Activated CD4-positive, alpha-beta T cell treated with anti-CD3 and anti-CD28 coated beads, Interleukin-2, amount 10 ng/mL, durations not matched to agents 7 days and 5 days (primary cell): ENCODE measurements around the gene TRUB2. TPM values are rescaled to one million over a fixed set of nuclear protein-coding genes. Genes with fewer than 3 reads are reported as not detected.
"Not testable (repeated sequence)": the region's sequence is repeated elsewhere in the genome, so short reads cannot be mapped to it uniquely, and the experiment has no call there.

Experiments
- CTCF ChIA-PET: fragments of 350-600 bp; sonication (Branson Sonifier 250); formaldehyde crosslinking; loops from one replicate; lab custom pipeline; 2021; ENCODE audit warnings: antibody characterized with exemption; lab: Charles Lee
- POLR2A ChIA-PET: fragments of 350-600 bp; sonication (Branson Sonifier 250); formaldehyde crosslinking; loops from one replicate; lab custom pipeline; 2021; ENCODE audit warnings: antibody characterized with exemption; lab: Charles Lee
- DNase-seq: peaks from one replicate; pipeline ENCODE4 v3.0.0-alpha.2; 2020
- H3K27ac Mint-ChIP-seq: one replicate; pipeline ENCODE4 v1.8.0; 2021; ENCODE audit warnings: mild to moderate bottlenecking, moderate library complexity, mixed read lengths
- H3K27me3 Mint-ChIP-seq: one replicate; pipeline ENCODE4 v1.8.0; 2021; ENCODE audit warnings: mixed read lengths
- H3K36me3 Mint-ChIP-seq: one replicate; pipeline ENCODE4 v1.8.0; 2021; ENCODE audit warnings: low read depth, mixed read lengths
- H3K4me1 Mint-ChIP-seq: one replicate; pipeline ENCODE4 v1.8.0; 2021; ENCODE audit warnings: mixed read lengths
- H3K4me3 Mint-ChIP-seq: one replicate; pipeline ENCODE4 v1.8.0; 2021; ENCODE audit warnings: mild to moderate bottlenecking, moderate library complexity, mixed read lengths
- H3K9me3 Mint-ChIP-seq: one replicate; pipeline ENCODE4 v1.8.0; 2021; ENCODE audit warnings: mixed read lengths
- total RNA-seq, 2 experiments: library from RNA; stranded (reverse); gene quantifications; one replicate each; pipeline ENCODE4 v1.2.3, GENCODE V29; 2021

TRUB2 gene
- total RNA-seq, 2 experiments from 2014 or later: 22.2 to 26.7 TPM

DNA sequence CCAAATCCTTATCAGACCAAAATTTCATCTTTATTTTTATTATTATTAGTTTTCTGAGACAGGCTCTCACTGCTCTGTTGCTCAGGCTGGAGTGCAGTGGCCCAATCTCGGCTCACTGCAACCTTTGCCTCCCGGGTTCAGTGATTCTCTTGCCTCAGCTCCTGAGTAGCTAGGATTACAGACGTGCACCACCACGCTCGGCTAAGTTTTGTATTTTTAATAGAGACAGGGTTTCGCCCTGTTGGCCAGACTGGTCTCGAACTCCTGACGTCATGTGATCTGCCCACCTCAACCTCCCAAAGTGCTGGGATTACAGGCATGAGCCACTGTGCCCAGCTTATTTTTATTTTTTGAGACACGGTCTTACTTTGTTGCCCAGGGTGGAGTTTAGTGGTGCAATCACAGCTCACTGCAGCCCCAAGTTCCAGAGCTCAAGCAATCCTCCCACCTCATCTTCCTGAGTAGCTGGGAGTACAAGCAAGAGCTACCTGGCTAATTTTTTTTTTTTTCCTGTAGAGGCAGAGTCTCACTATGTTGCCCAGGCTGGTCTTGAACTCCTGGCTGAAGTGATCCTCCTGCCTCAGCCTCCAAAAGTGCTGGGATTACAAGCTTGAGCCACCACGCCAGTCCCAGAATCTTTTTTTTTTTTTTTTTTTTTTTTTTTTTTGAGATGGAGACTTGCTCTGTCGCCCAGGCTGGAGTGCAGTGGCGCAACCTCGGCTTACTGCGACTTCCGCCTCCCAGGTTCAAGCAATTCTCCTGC lies 16.8 kb upstream of the TRUB2 start:
- POLR2A ChIA-PET, DNase-seq, H3K9me3 Mint-ChIP-seq, H3K27me3 Mint-ChIP-seq, H3K36me3 Mint-ChIP-seq: not testable (repeated sequence)
- CTCF ChIA-PET: interaction anchor here (0.6 to 4.1 kb wide), 8 partner anchors 9 to 245 kb away, joined by 3 to 29 read pairs (median 3); no protein-coding TSS in a partner anchor
- Mint-ChIP-seq H3K4me3 (peak overlapping the region; percentile 87), H3K27ac (peak overlapping the region; percentile 31), H3K4me1 (peaks cover 15% of the 10 kb centered on the region)

DNA sequence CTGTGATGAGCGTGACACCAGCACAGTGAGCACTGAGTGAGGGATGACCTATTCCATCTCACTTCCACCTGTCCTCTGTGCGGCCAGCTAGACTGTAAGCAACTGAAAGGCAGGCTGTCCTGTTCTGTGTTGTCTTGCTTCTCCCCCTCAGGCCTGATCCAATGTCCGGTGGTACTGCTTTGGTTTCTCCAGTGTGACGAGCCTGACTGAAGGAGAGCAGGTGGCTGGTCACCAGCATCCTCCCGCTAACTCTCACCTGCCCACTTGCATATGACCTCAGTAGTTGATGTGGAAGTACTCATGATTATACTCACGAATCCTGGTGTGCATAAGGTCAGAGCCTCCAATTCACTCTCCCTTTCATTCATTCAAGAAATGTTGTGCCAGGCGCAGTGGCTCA lies 15.7 kb upstream of the TRUB2 start:
- ChIA-PET POLR2A (no interaction called here), CTCF (interaction anchor here (3.9 to 4.1 kb wide), 2 partner anchors 22 to 25 kb away, joined by 14 to 29 read pairs; no protein-coding TSS in a partner anchor)
- H3K4me3 Mint-ChIP-seq: no peak overlapping the region
- peaks cover 15% of the 10 kb centered on the region for H3K4me1 Mint-ChIP-seq
- DNase-seq: no peak
- H3K27ac Mint-ChIP-seq: no peak overlapping the region
- H3K36me3 Mint-ChIP-seq: no peaks in the 10 kb centered on the region
- no peaks in the 10 kb centered on the region for H3K9me3 Mint-ChIP-seq
- H3K27me3 Mint-ChIP-seq: no peaks in the 10 kb centered on the region

DNA sequence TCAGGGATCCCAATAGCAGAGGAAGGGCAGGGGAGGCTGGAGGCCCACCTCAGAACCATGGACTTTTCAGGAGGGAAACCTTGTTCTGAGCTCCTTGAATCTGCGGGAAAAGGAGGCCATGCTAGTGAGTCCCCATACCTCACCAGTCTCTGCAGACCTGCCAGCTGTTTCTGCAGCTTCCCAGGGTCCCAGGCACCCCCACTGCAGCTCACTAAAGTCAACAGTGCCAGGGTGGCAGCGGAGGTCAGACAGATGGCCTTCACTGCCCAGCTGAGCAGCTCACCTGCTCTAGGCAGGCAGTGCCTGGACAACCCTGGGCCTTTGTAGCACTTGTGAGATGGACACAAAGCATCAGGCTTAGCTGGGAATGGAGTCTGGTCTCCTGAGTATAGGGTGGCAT lies 13.7 kb upstream of the TRUB2 start:
- CTCF ChIA-PET: interaction anchor here (0.5 to 3.9 kb wide), 4 partner anchors 11 to 347 kb away, joined by 3 to 14 read pairs (median 4); no protein-coding TSS in a partner anchor
- DNase-seq: no peak
- H3K36me3 Mint-ChIP-seq: no peaks in the 10 kb centered on the region
- no peaks in the 10 kb centered on the region for H3K27me3 Mint-ChIP-seq
- no peaks in the 10 kb centered on the region for H3K9me3 Mint-ChIP-seq
- POLR2A ChIA-PET: no interaction called here
- H3K27ac Mint-ChIP-seq: no peak overlapping the region
- H3K4me3 Mint-ChIP-seq: no peak overlapping the region
- H3K4me1 Mint-ChIP-seq: peaks cover 7% of the 10 kb centered on the region

DNA sequence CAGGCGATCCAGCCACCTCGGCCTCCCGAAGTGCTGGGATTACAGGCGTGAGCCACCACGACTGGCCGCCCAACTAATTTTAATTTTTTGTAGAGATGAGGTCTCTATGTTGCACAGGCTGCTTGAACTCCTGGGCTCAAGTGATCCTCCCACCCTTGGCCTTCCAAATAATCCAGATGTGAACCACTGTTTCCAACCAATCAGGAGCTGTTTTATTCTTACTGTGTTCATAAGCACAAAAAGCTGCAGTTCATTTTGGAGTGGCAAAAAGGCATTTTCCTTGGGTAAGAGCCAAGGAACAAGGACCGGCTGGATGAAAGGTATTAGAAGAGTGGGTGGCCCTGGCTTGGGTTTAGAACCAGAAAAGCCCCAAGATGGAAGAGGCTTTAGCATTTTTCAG lies 12.9 kb upstream of the TRUB2 start:
- Mint-ChIP-seq H3K27me3 (no peaks in the 10 kb centered on the region), H3K9me3 (no peaks in the 10 kb centered on the region), H3K27ac (no peak overlapping the region), H3K36me3 (no peaks in the 10 kb centered on the region), H3K4me3 (no peak overlapping the region), H3K4me1 (peaks cover 7% of the 10 kb centered on the region)
- DNase-seq: no peak
- ChIA-PET CTCF (interaction anchor here (1.0 to 3.9 kb wide), 2 partner anchors 16 to 27 kb away, joined by 4 to 14 read pairs; no protein-coding TSS in a partner anchor), POLR2A (no interaction called here)

DNA sequence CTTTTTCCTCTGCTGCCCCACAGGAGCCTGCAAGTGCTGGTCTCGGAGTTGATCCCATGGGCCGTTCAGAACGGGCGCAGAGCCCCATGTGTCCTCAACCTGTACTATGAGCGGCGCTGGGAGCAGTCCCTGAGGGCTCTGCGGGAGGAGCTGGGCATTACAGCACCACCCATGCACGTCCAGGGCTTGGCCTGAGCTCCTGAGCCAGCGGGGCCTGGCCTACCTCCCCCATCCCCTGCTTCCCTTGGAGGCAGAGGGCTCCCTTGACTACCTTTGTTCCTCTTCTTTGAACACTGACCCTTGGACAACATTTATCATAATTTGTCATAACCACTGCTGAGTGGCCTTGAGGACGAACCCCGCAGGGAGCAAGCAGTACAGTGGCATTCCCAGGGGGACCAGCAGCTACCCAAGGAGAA lies 11.2 kb upstream of the TRUB2 start:
- CTCF ChIA-PET: interaction anchor here (0.6 to 1.0 kb wide), 3 partner anchors 8 to 784 kb away, joined by 3 to 7 read pairs (median 3); no protein-coding TSS in a partner anchor
- POLR2A ChIA-PET: no interaction called here
- Mint-ChIP-seq H3K27me3 (no peaks in the 10 kb centered on the region), H3K4me1 (no peaks in the 10 kb centered on the region), H3K27ac (no peak overlapping the region), H3K36me3 (no peaks in the 10 kb centered on the region), H3K9me3 (no peaks in the 10 kb centered on the region), H3K4me3 (no peak overlapping the region)
- DNase-seq: no peak

DNA sequence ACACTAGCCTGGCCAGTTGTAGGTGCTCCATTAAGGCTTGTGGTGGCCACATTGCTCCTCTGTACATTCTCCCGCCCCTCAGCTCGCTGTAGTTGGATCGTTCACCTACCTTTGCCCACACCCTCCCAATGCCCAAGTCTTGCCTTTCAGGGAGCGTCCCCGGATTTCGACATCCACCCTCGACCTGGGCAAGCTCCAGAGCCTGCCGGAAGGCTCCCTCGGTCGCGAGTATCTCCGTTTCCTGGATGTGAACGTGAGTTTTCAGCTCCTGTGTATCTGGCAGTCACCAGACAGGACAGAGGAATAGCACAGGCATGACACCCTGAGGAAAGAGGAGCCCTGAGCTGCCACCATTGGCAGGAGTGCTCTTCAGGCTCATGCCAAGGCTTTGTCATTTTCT lies 3.4 kb upstream of the TRUB2 start:
- Mint-ChIP-seq H3K4me3 (no peak overlapping the region), H3K4me1 (peaks cover 30% of the 10 kb centered on the region), H3K27me3 (no peaks in the 10 kb centered on the region), H3K9me3 (no peaks in the 10 kb centered on the region), H3K27ac (no peak overlapping the region), H3K36me3 (no peaks in the 10 kb centered on the region)
- no peak for DNase-seq
- CTCF ChIA-PET: interaction anchor here (1.1 to 1.2 kb wide), 2 partner anchors 11 to 37 kb away, joined by 3 to 5 read pairs; no protein-coding TSS in a partner anchor
- POLR2A ChIA-PET: interaction anchor here (0.5 kb wide), 1 partner anchor 46 kb away, joined by 3 read pairs; the partner anchor contains the start of gene URM1

DNA sequence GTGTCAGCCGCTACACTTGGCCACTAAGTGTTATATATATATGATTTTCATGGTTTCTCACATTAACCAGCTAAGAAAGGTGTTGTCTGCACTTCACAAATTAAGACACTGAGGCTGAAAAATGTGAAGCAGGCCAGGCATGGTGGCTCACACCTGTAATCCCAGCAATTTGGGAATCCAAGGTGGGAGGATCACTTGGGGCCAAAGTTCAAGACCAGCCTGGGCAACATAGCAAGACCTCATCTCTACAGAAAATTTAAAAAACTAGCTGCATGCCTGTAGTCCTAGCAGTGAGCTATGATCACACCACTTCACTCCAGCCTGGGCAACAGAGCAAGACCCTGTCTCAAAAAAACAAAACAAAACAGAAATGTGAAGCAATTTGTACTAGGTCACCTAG lies 2.2 kb upstream of the TRUB2 start:
- CTCF ChIA-PET: interaction anchor here (0.8 to 1.2 kb wide), 2 partner anchors 18 to 38 kb away, joined by 3 to 4 read pairs; no protein-coding TSS in a partner anchor
- Mint-ChIP-seq H3K36me3 (no peaks in the 10 kb centered on the region), H3K9me3 (no peaks in the 10 kb centered on the region), H3K27ac (peak overlapping the region; percentile 50), H3K4me3 (peak overlapping the region; percentile 96), H3K27me3 (no peaks in the 10 kb centered on the region), H3K4me1 (peaks cover 30% of the 10 kb centered on the region)
- DNase-seq: no peak
- POLR2A ChIA-PET: no interaction called here

DNA sequence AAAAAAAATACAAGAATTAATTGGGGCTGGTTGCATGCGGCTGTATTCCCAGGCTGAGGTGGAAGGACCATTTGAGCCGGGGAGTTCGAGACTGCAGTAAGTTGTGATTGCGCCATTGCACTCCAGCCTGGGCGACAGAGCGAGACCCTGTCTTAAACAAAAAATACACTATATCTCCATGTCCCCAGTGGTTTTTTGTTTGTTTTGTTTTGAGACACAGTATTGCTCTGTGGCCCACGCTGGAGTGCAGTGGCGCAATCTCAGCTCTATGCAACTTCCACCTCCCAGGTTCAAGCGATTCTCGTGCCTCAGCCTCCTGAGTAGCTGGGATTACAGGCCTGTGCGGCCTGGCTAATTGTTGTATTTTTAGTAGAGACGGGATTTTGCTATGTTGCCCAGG lies 1.5 kb upstream of the TRUB2 start:
- CTCF ChIA-PET: no interaction called here
- Mint-ChIP-seq H3K4me1 (peaks cover 30% of the 10 kb centered on the region), H3K9me3 (no peaks in the 10 kb centered on the region), H3K27ac (peak overlapping the region; percentile 95), H3K27me3 (no peaks in the 10 kb centered on the region), H3K4me3 (peak overlapping the region; percentile 96), H3K36me3 (no peaks in the 10 kb centered on the region)
- no peak for DNase-seq
- POLR2A ChIA-PET: no interaction called here

DNA sequence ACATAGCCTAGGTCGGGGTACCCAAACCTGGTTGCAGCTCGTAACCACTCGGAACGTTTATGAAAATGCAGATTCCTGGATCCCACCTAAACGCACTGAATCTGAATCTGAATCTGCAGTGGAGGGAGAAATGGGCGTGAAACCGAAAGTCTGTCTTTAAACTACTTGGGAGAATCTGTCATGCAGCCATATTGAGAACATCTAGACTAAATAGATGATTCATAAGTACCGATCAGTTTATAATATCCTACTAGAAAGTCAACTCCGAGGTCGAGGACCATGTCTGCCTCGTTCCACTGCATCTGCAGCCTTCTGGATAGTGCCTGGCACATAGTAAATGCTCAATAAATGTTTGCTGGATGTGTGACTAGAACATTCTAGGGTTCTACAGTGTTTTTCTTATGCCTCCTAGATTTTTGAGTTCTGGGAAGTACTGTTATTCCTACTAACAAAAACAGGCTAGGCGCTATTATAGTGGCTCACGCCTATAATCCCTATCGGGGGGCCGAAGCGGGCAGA lies 1.0 kb upstream of the TRUB2 start:
- CTCF ChIA-PET: no interaction called here
- no peaks in the 10 kb centered on the region for H3K9me3 Mint-ChIP-seq
- H3K36me3 Mint-ChIP-seq: no peaks in the 10 kb centered on the region
- H3K4me3 Mint-ChIP-seq: peak overlapping the region; percentile 96
- H3K27ac Mint-ChIP-seq: peak overlapping the region; percentile 95
- no peak for DNase-seq
- peaks cover 30% of the 10 kb centered on the region for H3K4me1 Mint-ChIP-seq
- no peaks in the 10 kb centered on the region for H3K27me3 Mint-ChIP-seq
- POLR2A ChIA-PET: no interaction called here

DNA sequence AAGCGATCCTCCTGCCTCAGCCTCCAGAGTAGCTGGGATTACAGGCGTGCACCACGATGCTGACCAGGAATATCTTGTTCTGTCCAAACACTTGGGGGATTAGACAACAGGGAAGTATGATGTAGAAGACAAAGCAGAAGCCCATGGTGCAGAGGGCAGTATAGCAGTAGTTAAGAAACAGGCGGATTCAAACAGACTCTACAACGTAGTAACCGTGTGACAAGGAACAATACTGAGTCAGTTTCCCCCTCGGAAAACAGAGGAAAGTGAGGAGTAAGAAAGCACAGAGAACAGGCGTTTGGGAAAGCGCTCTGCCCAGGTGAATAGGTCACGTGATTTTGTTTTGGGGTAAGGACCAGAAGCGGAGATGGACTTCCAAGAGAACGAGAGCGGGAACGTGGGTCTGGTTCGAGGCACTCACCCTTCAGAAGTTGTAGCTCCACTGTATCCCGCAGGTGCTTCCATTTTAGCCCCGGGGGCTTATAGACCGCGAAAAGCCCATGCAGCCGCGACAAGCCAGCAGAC lies 306 bp downstream of the TRUB2 start:
- no peak for DNase-seq
- ChIA-PET POLR2A (no interaction called here), CTCF (interaction anchor here (0.6 kb wide), 1 partner anchor 464 kb away, joined by 3 read pairs; no protein-coding TSS in a partner anchor)
- H3K9me3 Mint-ChIP-seq: no peaks in the 10 kb centered on the region
- H3K36me3 Mint-ChIP-seq: peaks cover 2% of the 10 kb centered on the region
- H3K27me3 Mint-ChIP-seq: no peaks in the 10 kb centered on the region
- peak overlapping the region; percentile 95 for H3K27ac Mint-ChIP-seq
- H3K4me1 Mint-ChIP-seq: peaks cover 30% of the 10 kb centered on the region
- H3K4me3 Mint-ChIP-seq: peak overlapping the region; percentile 96

DNA sequence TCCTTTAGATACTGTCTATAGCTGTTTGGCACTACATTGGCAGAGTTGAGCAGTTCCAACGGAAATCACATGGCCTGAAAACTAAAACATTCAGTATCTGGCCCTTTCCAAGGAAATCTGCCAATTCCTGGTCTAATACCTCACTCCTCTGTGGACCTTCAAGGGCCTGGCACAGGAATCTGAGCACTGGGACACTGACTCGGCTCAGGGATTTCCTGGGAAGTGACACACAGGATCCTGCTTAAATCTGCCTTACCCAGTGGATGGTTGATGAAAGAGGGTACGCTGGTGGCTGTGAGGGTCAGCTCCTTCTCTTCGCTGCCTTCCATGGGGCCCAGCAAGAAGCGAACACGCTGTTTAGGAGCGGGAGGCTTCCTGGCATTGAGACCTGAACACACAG lies 904 bp downstream of the TRUB2 start:
- Mint-ChIP-seq H3K4me1 (peaks cover 30% of the 10 kb centered on the region), H3K36me3 (peaks cover 6% of the 10 kb centered on the region), H3K27ac (peak overlapping the region; percentile 95), H3K9me3 (no peaks in the 10 kb centered on the region), H3K27me3 (no peaks in the 10 kb centered on the region), H3K4me3 (peak overlapping the region; percentile 96)
- ChIA-PET CTCF (interaction anchor here (0.6 kb wide), 1 partner anchor 464 kb away, joined by 3 read pairs; no protein-coding TSS in a partner anchor), POLR2A (no interaction called here)
- DNase-seq: no peak

DNA sequence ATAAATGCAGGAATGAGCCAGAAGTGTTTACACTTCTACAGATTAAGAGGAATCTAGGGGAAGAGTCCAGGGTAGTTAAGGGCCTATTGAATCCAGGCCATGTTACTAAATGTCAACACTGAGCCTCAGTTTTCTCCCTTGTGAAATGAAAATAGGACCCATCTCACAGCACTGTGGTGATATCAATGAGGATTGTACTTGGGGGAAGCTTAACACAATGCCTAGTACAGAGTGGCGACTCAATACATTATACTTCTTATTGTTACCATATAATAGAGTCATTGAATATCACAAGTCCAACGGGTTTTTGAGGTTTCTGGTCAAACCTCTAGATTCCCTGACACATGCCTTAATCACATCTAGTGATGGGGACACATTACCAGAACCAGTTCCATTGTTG lies 4.6 kb downstream of the TRUB2 start:
- CTCF ChIA-PET: no interaction called here
- Mint-ChIP-seq H3K27ac (no peak overlapping the region), H3K36me3 (peaks cover 9% of the 10 kb centered on the region), H3K27me3 (no peaks in the 10 kb centered on the region), H3K4me3 (no peak overlapping the region), H3K4me1 (peaks cover 6% of the 10 kb centered on the region), H3K9me3 (no peaks in the 10 kb centered on the region)
- no peak for DNase-seq
- POLR2A ChIA-PET: no interaction called here

DNA sequence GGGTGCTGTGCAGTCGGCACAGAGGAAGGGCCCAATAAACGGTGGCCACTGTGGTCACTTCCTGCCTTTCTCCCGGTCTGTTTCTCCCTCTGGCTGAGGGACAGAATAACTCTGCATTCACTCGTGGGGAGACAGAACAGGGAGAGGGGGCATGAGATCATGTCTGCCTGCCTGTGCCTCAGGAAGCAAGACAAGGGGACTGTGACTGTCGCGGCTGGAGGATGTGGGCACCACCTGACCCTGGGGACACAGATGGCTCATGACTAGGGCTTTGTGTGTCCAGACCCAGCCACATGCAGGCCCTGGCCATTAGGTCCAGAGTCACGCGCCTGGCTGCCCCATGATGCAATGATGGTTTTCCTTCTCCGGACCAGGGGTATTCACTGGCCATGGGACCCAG lies 5.8 kb downstream of the TRUB2 start:
- H3K27me3 Mint-ChIP-seq: no peaks in the 10 kb centered on the region
- peaks cover 9% of the 10 kb centered on the region for H3K36me3 Mint-ChIP-seq
- H3K4me1 Mint-ChIP-seq: peaks cover 3% of the 10 kb centered on the region
- H3K9me3 Mint-ChIP-seq: no peaks in the 10 kb centered on the region
- H3K4me3 Mint-ChIP-seq: no peak overlapping the region
- no peak overlapping the region for H3K27ac Mint-ChIP-seq
- no peak for DNase-seq
- ChIA-PET POLR2A (no interaction called here), CTCF (no interaction called here)
